Measurements from ENCODE around the gene DCAF11. TPM values are rescaled to one million over a fixed set of nuclear protein-coding genes. Genes with fewer than 3 reads are reported as not detected.

The DCAF11 gene
- total and polyA plus RNA-seq, 3 donors from 2014 or later: 67.6 to 77.4 (median 68.0) TPM

GRCh38 chr14:24172871-24173281 is 58.3 kb downstream of the DCAF11 start:
- H3K36me3 ChIP-seq (ENCODE audit: low read depth, missing control alignments): no peaks in the 10 kb centered on the region
- intact Hi-C loops (cut with DNase I; ENCODE audit: low total_unique reads): no loop called here
- peak overlapping the region in 1 of 2 donors; percentile 50 for H3K4me3 ChIP-seq
- no peaks in the 10 kb centered on the region for H3K27me3 ChIP-seq
- TF ChIP-seq POLR2A (IDR thresholded peaks at IDR 0.05): no peak
- TF ChIP-seq CTCF (IDR thresholded peaks at IDR 0.05): no peak
- DNase-seq: no peak
- 66 to 70% methylated on average over 18 to 19 of the region's 20 CpGs for WGBS, 2 donors
- no peak overlapping the region for H3K27ac ChIP-seq
- no peaks in the 10 kb centered on the region for H3K9me3 ChIP-seq
- no peaks in the 10 kb centered on the region for H3K4me1 ChIP-seq

Small RNA genes within 50 kb of the gene (microRNA-seq; reads per million reads assigned to microRNA genes)
- 0 reads per million in 2 donors for gene MIR7703 (ENCODE audit: borderline number of aligned reads in 2 of 2, borderline replicate concordance in 1 of 2)

Small RNA genes within 50 kb of the gene (small RNA-seq; reads per million reads assigned to genes)
- gene IRF9 (0 reads per million in 2 donors), gene RNA5SP383 (0.37 to 0.47 reads per million in 2 donors)

Other genes starting within 250 kb of the DCAF11 start
- gene DHRS4, start 161.0 kb upstream of the DCAF11 start, total RNA-seq: 10 to 100 TPM; 33.6 to 41.8 TPM
- gene DHRS4, start 161.0 kb upstream of the DCAF11 start, polyA plus RNA-seq (ENCODE audit: insufficient read depth, low read depth, low replicate concordance): 26.0 TPM
- gene DHRS4L2, start 125.8 kb upstream of the DCAF11 start, total RNA-seq: 10 to 100 TPM; 15.7 to 23.4 TPM
- 22.4 TPM for gene DHRS4L2, start 125.8 kb upstream of the DCAF11 start, polyA plus RNA-seq (ENCODE audit: insufficient read depth, low read depth, low replicate concordance)
- gene CARMIL3, start 62.8 kb upstream of the DCAF11 start, total RNA-seq: 1 to 10 TPM; 7.7 to 8.6 TPM
- 6.8 TPM for gene CARMIL3, start 62.8 kb upstream of the DCAF11 start, polyA plus RNA-seq (ENCODE audit: insufficient read depth, low read depth, low replicate concordance)
- gene CPNE6, start 43.2 kb upstream of the DCAF11 start, total RNA-seq: under 1 TPM; 0.12 to 0.71 TPM
- gene CPNE6, start 43.2 kb upstream of the DCAF11 start, polyA plus RNA-seq (ENCODE audit: insufficient read depth, low read depth, low replicate concordance): 5.7 TPM
- 10 to 100 TPM; 20.7 to 30.6 TPM for gene PCK2, start 20.5 kb upstream of the DCAF11 start, total RNA-seq
- gene PCK2, start 20.5 kb upstream of the DCAF11 start, polyA plus RNA-seq (ENCODE audit: insufficient read depth, low read depth, low replicate concordance): 43.6 TPM
- 1 to 10 TPM; 6.6 to 8.3 TPM for gene NRL, start 172 bp downstream of the DCAF11 start, total RNA-seq
- 8.2 TPM for gene NRL, start 172 bp downstream of the DCAF11 start, polyA plus RNA-seq (ENCODE audit: insufficient read depth, low read depth, low replicate concordance)
- gene FITM1, start 15.9 kb downstream of the DCAF11 start, total RNA-seq: 1 to 10 TPM; 2.2 to 3.5 TPM
- gene FITM1, start 15.9 kb downstream of the DCAF11 start, polyA plus RNA-seq (ENCODE audit: insufficient read depth, low read depth, low replicate concordance): 3.7 TPM
- 10 to 100 TPM; 43.3 to 63.9 TPM for gene PSME1, start 21.4 kb downstream of the DCAF11 start, total RNA-seq
- 101 TPM for gene PSME1, start 21.4 kb downstream of the DCAF11 start, polyA plus RNA-seq (ENCODE audit: insufficient read depth, low read depth, low replicate concordance)
- gene EMC9, start 26.8 kb downstream of the DCAF11 start, total RNA-seq: 10 to 100 TPM; 15.2 to 23.9 TPM
- gene EMC9, start 26.8 kb downstream of the DCAF11 start, polyA plus RNA-seq (ENCODE audit: insufficient read depth, low read depth, low replicate concordance): 33.7 TPM
- gene PSME2, start 31.8 kb downstream of the DCAF11 start, total RNA-seq: 10 to 100 TPM; 49.8 to 78.1 TPM
- gene PSME2, start 31.8 kb downstream of the DCAF11 start, polyA plus RNA-seq (ENCODE audit: insufficient read depth, low read depth, low replicate concordance): 122 TPM
- 10 to 100 TPM; 94.5 to 96.8 TPM for gene RNF31, start 32.7 kb downstream of the DCAF11 start, total RNA-seq
- gene RNF31, start 32.7 kb downstream of the DCAF11 start, polyA plus RNA-seq (ENCODE audit: insufficient read depth, low read depth, low replicate concordance): 71.0 TPM
- 10 to 100 TPM; 45.7 to 56.2 TPM for gene IRF9, start 46.5 kb downstream of the DCAF11 start, total RNA-seq
- 74.8 TPM for gene IRF9, start 46.5 kb downstream of the DCAF11 start, polyA plus RNA-seq (ENCODE audit: insufficient read depth, low read depth, low replicate concordance)
- 10 to 100 TPM; 27.7 to 55.9 TPM for gene REC8, start 57.3 kb downstream of the DCAF11 start, total RNA-seq
- 58.8 TPM for gene REC8, start 57.3 kb downstream of the DCAF11 start, polyA plus RNA-seq (ENCODE audit: insufficient read depth, low read depth, low replicate concordance)
- gene IPO4, start 74.0 kb downstream of the DCAF11 start, total RNA-seq: 100 to 1,000 TPM in 1 of 2 donors, 10 to 100 TPM in 1; 85.9 to 140 TPM
- 156 TPM for gene IPO4, start 74.0 kb downstream of the DCAF11 start, polyA plus RNA-seq (ENCODE audit: insufficient read depth, low read depth, low replicate concordance)
- 10 to 100 TPM; 45.0 to 50.0 TPM for gene TM9SF1, start 80.7 kb downstream of the DCAF11 start, total RNA-seq
- 53.2 TPM for gene TM9SF1, start 80.7 kb downstream of the DCAF11 start, polyA plus RNA-seq (ENCODE audit: insufficient read depth, low read depth, low replicate concordance)
- 10 to 100 TPM; 19.4 to 27.4 TPM for gene TSSK4, start 90.9 kb downstream of the DCAF11 start, total RNA-seq
- 78.2 TPM for gene TSSK4, start 90.9 kb downstream of the DCAF11 start, polyA plus RNA-seq (ENCODE audit: insufficient read depth, low read depth, low replicate concordance)
- gene CHMP4A, start 98.7 kb downstream of the DCAF11 start, total RNA-seq: 100 to 1,000 TPM in 1 of 2 donors, 10 to 100 TPM in 1; 52.9 to 111 TPM
- gene CHMP4A, start 98.7 kb downstream of the DCAF11 start, polyA plus RNA-seq (ENCODE audit: insufficient read depth, low read depth, low replicate concordance): 56.3 TPM
- 10 to 100 TPM; 17.3 to 19.5 TPM for gene MDP1, start 101.3 kb downstream of the DCAF11 start, total RNA-seq
- gene MDP1, start 101.3 kb downstream of the DCAF11 start, polyA plus RNA-seq (ENCODE audit: insufficient read depth, low read depth, low replicate concordance): 20.1 TPM
- 100 to 1,000 TPM in 1 of 2 donors, 10 to 100 TPM in 1; 94.6 to 110 TPM for gene NEDD8, start 117.6 kb downstream of the DCAF11 start, total RNA-seq
- gene NEDD8, start 117.6 kb downstream of the DCAF11 start, polyA plus RNA-seq (ENCODE audit: insufficient read depth, low read depth, low replicate concordance): 180 TPM
- 10 to 100 TPM; 30.0 to 42.2 TPM for gene GMPR2, start 118.2 kb downstream of the DCAF11 start, total RNA-seq
- 49.9 TPM for gene GMPR2, start 118.2 kb downstream of the DCAF11 start, polyA plus RNA-seq (ENCODE audit: insufficient read depth, low read depth, low replicate concordance)
- gene TINF2, start 127.8 kb downstream of the DCAF11 start, total RNA-seq: 10 to 100 TPM; 27.5 to 32.1 TPM
- gene TINF2, start 127.8 kb downstream of the DCAF11 start, polyA plus RNA-seq (ENCODE audit: insufficient read depth, low read depth, low replicate concordance): 45.6 TPM
- 10 to 100 TPM in 1 of 2 donors, 1 to 10 TPM in 1; 3.6 to 10.5 TPM for gene TGM1, start 148.4 kb downstream of the DCAF11 start, total RNA-seq
- gene TGM1, start 148.4 kb downstream of the DCAF11 start, polyA plus RNA-seq (ENCODE audit: insufficient read depth, low read depth, low replicate concordance): 5.4 TPM
- 10 to 100 TPM; 70.9 to 90.2 TPM for gene RABGGTA, start 156.8 kb downstream of the DCAF11 start, total RNA-seq
- 33.5 TPM for gene RABGGTA, start 156.8 kb downstream of the DCAF11 start, polyA plus RNA-seq (ENCODE audit: insufficient read depth, low read depth, low replicate concordance)
- 10 to 100 TPM; 22.5 to 24.6 TPM for gene DHRS1, start 185.0 kb downstream of the DCAF11 start, total RNA-seq
- gene DHRS1, start 185.0 kb downstream of the DCAF11 start, polyA plus RNA-seq (ENCODE audit: insufficient read depth, low read depth, low replicate concordance): 19.2 TPM
- gene NOP9, start 185.1 kb downstream of the DCAF11 start, total RNA-seq: 10 to 100 TPM; 25.0 to 27.6 TPM
- 20.1 TPM for gene NOP9, start 185.1 kb downstream of the DCAF11 start, polyA plus RNA-seq (ENCODE audit: insufficient read depth, low read depth, low replicate concordance)
- 1 to 10 TPM; 3.8 to 6.6 TPM for gene CIDEB, start 193.2 kb downstream of the DCAF11 start, total RNA-seq
- gene CIDEB, start 193.2 kb downstream of the DCAF11 start, polyA plus RNA-seq (ENCODE audit: insufficient read depth, low read depth, low replicate concordance): 7.0 TPM
- gene LTB4R2, start 195.4 kb downstream of the DCAF11 start, total RNA-seq: 10 to 100 TPM; 23.4 to 28.1 TPM
- gene LTB4R2, start 195.4 kb downstream of the DCAF11 start, polyA plus RNA-seq (ENCODE audit: insufficient read depth, low read depth, low replicate concordance): 4.2 TPM
- 10 to 100 TPM; 10.3 to 10.9 TPM for gene LTB4R, start 196.7 kb downstream of the DCAF11 start, total RNA-seq
- gene LTB4R, start 196.7 kb downstream of the DCAF11 start, polyA plus RNA-seq (ENCODE audit: insufficient read depth, low read depth, low replicate concordance): 5.5 TPM
- 10 to 100 TPM; 13.9 to 23.1 TPM for gene ADCY4, start 220.3 kb downstream of the DCAF11 start, total RNA-seq
- 10.0 TPM for gene ADCY4, start 220.3 kb downstream of the DCAF11 start, polyA plus RNA-seq (ENCODE audit: insufficient read depth, low read depth, low replicate concordance)
- 10 to 100 TPM in 1 of 2 donors, 1 to 10 TPM in 1; 3.2 to 11.3 TPM for gene RIPK3, start 225.2 kb downstream of the DCAF11 start, total RNA-seq
- gene RIPK3, start 225.2 kb downstream of the DCAF11 start, polyA plus RNA-seq (ENCODE audit: insufficient read depth, low read depth, low replicate concordance): 2.8 TPM